ENCODE measurements around the gene NIPBL. TPM values are rescaled to one million over a fixed set of nuclear protein-coding genes. Genes with fewer than 3 reads are reported as not detected.
"Not testable (repeated sequence)": the region's sequence is repeated elsewhere in the genome, so short reads cannot be mapped to it uniquely, and the experiment has no call there.

Gene NIPBL
- polyA plus RNA-seq, 1 donor: 38.8 TPM

DNA sequence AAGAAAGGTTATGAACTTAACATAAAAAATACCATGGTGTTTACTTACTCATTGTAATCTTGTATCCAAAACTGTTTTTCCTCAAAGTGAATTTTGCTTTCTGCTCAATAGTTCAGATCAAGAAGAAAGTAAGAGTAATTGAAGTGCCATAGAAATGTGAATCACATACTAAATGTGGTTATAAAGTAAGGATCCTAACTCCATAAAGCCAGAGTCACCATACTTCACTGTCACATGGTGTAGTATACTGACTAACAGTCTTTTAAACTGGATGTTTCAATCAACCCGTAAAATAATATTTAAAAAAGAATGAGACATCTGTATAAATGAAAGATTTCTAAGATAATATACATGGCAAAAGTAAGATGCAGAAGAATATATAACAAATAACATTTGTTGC, 72.1 kb downstream of the NIPBL start:
- no peak for DNase-seq

DNA sequence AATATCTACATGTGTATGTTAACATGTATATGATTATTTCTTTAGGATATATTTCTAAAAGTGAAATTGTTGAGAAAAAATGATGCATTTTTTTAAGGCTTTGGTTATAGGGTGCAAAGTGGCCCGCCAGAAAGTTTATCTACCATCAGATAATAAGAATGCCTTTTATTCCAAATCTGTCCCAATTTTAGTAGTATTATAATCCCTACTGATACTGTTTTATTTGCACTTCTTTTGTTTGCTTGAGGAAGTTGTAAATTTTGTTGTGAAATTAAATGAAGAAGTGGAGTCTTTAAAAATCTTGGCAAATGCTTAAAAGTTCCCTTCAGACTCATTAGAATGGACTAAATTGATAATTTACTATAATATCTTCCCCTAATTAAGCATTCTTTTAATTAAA, 73.0 kb downstream of the NIPBL start:
- DNase-seq: no peak

GRCh38 chr5:36950586-36951457, 74.3 kb downstream of the NIPBL start:
- no peak for DNase-seq

GRCh38 chr5:36953043-36953442, 76.5 kb downstream of the NIPBL start:
- DNase-seq: no peak

GRCh38 chr5:36957953-36958537, 81.5 kb downstream of the NIPBL start:
- no peak for DNase-seq

GRCh38 chr5:36958612-36959011, 82.0 kb downstream of the NIPBL start:
- no peak for DNase-seq

GRCh38 chr5:36965179-36965578, 88.6 kb downstream of the NIPBL start:
- no peak for DNase-seq

- no peak for DNase-seq
These were observed 93.3 kb downstream of the NIPBL start for GRCh38 chr5:36969700-36970395.

- DNase-seq: no peak
These were observed 101.6 kb downstream of the NIPBL start for GRCh38 chr5:36978196-36978595.

DNA sequence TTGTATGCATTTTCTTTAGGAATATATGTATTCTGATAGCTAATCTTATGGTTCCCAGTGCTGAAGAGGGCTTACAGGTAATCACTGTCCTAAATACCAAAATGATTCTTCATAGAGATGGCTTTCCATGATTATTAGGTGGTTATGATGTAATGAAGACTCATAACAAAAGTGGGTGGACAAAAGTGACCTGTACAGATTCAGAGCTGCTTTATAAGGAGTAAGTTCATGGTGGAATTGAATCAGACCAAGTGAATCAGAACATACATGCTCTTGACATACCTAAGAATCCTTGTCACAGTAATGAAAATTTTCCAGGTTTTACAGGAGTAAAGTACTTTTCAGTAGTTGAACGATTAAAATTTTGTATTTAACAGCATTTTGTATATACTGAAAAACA, 105.6 kb downstream of the NIPBL start:
- DNase-seq: no peak

GRCh38 chr5:36985387-36985786, 108.8 kb downstream of the NIPBL start:
- no peak for DNase-seq

- no peak for DNase-seq
These were observed 111.8 kb downstream of the NIPBL start for GRCh38 chr5:36988396-36988795.

DNA sequence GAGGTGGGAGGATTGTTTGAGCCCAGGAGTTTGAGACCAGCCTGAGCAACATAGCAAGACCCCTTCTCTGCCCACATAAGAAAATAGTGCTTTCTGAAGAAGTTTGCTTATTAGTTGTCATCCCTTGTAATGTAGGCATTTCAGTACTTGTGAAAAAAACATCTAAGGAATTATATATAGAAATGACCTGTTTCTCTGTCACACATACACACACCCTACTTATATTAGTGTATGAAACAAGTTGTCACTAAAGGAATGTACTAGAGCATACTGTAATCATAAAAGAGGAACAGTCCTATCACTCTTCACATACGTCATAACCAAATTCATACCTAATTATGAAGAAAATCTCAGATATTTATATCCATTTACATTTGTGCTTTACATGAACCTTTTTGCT, 122.0 kb downstream of the NIPBL start:
- no peak for DNase-seq

DNA sequence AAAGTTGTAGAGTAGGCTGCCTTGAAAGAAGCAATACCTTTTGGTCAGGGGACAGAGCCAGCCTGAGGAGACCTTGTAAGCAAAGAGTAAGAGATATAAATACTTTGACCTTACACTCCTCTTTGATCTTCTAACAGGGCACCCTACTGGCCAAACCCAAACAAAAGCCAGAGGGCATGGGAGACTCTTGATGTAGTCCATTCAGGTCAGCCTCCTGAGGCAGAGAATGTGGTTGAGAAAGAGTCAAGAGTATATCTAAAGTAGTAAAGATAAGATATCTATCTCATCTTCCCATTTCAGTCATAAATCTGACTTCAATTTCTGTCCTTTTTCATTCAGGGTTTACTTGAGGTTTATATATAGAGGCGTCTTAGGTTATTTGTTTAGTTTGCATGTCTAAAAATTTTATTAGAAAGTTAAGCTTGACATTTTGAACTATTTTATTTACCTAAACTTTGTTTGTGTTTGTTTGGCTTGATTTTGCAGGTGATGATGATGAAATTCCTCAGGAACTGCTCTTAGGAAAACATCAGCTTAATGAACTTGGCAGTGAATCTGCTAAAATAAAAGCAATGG, 125.7 kb downstream of the NIPBL start:
- DNase-seq: no peak

- no peak for DNase-seq
These were observed 128.7 kb downstream of the NIPBL start for GRCh38 chr5:37005252-37005651.

- peak; percentile 14 for DNase-seq
These were observed 129.5 kb downstream of the NIPBL start for GRCh38 chr5:37005946-37006540.

- not testable (repeated sequence) for DNase-seq
These were observed 136.6 kb downstream of the NIPBL start for GRCh38 chr5:37013181-37013580.

GRCh38 chr5:37014321-37014720, 137.8 kb downstream of the NIPBL start:
- DNase-seq: no peak

DNA sequence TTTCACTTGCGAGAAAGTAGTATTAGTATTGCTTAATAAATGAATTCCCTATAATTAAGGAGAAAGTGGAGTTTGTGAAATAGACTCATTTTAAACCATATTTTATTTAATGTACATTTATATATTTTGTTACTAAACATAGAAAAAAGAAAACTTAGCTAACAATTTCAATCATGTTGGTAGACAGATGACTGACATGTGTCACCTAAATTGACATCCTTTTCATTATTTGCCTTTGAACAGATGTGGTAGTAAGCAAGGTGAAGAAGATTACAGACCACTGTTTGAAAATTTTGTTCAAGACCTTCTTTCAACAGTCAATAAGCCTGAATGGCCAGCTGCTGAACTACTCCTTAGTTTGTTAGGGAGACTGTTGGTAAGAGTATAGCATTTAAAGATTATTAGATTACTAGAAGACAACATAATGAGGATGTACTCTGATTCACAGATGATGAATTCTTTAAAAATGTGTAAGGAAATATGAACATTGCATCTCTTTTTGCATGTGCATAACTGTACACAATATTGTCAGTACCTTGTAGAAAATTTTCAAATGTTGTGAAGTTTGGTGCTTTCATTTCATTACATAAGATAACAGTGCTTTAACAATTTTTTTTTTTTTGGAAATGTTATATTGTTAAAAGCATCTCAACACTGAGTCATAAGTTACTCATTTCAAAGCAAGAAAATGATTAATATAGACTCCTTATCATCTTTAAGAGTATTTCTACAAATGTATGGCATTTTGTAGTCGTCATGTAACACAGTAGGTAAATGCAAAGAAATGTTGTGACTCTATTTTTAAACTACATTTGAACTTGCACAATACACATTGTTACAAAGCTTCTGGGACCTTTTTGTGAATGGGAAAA, 139.5 kb downstream of the NIPBL start:
- DNase-seq: no peak

DNA sequence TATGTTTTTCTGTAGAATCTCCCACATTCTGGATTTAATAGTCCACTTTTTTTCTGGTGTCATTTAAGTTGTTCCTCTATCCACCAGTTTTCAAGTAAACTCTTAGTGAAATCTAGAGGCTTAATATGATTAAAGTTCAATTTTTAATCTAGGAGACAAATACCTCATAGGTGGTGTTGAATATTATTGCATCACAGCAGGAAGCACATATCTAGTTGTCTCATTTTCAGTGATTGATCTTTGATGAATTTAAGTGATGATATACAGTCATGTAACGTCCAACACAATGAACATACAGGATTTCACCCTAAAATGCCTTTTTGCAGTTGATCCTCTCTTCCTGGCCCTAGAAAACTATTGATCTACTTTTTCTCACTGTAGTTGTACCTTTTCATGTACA, 152.3 kb downstream of the NIPBL start:
- DNase-seq: no peak

DNA sequence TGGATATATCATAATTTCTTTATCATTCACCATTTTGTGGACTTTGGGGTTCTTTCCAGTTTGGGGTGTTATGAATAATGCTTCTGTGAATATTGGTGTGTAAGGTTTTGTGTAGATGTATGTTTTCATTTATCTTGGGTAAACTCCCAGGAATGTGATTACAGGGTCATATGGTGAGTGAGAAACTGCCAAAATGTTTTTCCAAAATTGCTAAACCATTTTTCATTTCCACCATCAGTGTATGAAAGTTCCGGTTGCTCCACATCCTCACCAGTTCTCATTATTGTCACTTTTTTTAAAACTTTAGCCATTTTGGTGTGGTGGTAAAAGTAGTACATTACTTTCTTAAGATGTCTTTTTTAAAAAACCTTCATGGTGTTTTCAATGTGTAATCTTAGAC, 152.9 kb downstream of the NIPBL start:
- no peak for DNase-seq

DNA sequence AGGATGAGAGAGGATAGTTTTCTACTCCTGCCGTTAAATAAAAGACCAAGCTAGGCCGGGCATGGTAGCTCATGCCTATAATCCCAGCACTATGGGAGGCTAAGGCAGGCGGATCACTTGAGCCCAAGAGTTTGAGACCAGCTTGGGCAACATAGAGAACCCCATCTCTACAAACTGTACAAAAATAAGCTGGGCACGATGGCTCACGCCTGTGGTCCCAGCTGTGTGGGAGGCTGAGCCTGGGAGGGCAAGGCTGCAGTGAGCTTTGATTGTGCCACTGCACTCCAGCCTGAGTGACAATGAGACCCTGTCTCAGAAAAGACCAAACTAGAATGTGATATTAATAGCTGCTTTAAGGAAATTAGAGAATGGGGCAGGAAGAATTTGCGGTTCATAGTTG, 158.4 kb downstream of the NIPBL start:
- no peak for DNase-seq

All from hindlimb muscle (tissue), 1 donor.